ENCODE results near the gene CPLX3.

CPLX3 gene

GRCh38 chr15:74830868-74831267 is 4.4 kb downstream of the CPLX3 start:
- no peak for DNase-seq

DNA sequence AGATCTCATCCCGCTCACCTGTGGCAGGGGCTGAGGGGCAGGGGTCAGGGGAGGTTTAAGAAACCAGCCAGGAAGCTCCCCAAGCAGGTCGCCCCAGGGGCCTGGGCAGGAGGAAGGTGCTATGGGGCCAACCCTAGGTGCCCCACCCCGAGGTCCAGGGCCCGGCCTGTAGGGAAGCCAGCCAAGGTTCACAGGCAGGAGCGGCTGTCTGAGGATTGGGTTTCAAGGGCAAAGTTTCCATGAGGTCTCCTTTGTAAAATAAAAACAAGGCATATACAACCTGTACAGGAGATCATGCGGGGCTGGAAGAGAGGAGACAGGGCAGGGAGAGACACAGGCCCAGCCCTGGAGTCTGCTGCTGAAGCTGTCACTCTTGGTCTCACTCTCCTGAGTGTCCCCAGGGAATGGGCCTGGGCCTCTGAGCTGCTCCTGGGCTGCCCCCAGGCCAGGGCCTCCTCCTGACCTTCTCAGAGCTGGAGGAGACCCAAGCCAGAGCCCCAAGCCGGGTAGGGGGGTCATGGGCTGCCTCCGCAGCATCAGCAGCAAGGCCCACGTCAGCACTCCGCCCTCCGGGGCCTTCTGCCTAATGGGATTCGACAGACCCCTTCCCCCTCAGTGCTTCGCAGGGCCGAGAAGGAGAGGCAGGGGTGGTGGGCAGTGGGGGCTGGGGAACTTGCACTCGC is 5.5 kb downstream of the CPLX3 start:
- DNase-seq, result peak; percentile 90

- DNase-seq, result no peak
These were observed 6.4 kb downstream of the CPLX3 start for GRCh38 chr15:74832826-74833225.

DNA sequence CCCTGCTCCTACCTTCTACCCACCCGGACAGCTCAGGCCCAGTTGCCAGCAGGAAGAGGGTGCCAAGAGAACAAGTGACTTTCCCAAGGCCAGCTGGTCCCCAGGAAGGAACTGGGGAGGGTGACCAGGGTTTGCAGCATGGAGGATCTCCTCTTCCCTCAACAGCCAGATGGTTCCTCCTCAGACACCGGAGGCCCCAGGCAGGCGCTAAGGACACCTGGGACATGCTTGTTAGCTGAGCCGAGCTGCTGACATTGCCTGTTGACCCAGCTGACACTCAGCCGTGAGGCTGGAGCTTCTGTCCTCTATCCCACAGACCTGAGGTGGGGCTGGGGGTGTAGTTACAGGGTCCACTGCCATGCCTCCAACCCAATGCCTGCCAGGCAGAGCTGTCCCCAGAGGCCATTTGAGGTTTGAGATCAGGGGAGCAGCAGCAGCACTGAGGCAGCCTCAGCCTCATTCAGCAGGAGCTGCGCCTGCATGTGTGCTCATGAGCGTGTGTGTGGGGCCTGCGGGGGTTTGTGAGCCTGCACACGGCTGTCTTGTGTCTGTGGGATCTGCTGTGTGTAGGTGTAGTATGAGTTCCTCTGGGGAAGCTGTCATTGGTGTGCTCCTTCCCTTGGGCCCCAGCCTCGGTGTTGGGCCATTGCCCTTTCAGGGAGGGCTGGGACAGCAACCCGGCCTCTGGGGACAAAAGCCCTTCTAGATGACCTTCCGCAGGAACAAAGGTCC is 7.1 kb downstream of the CPLX3 start:
- peak; percentile 68 for DNase-seq

DNA sequence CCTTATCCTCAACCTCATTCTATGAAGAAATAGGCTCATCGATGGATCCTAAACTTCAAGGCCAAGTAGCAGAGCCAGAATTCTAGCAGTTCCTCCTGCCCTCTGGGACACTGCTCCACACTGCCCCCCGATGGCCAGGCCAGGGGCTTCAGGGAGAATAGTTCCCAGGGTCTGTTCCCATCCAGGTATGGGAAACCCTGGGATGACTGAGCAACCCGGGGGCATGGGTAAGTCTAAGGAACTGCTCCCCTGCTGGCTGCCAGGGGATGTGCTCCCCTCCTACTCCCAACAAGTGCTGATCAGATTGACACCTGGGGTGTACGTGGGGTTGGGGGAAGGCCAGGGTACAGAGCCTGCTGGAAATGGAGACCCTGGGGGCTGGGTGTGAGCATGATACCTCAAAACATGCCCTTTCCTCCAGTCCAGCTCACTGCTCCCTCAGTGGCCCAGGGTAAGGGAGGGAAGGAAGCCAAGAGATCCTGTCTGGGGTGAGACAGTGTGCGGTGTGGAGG is 8.9 kb downstream of the CPLX3 start:
- peak; percentile 56 for DNase-seq

GRCh38 chr15:74836846-74837245 is 10.4 kb downstream of the CPLX3 start:
- no peak for DNase-seq

DNA sequence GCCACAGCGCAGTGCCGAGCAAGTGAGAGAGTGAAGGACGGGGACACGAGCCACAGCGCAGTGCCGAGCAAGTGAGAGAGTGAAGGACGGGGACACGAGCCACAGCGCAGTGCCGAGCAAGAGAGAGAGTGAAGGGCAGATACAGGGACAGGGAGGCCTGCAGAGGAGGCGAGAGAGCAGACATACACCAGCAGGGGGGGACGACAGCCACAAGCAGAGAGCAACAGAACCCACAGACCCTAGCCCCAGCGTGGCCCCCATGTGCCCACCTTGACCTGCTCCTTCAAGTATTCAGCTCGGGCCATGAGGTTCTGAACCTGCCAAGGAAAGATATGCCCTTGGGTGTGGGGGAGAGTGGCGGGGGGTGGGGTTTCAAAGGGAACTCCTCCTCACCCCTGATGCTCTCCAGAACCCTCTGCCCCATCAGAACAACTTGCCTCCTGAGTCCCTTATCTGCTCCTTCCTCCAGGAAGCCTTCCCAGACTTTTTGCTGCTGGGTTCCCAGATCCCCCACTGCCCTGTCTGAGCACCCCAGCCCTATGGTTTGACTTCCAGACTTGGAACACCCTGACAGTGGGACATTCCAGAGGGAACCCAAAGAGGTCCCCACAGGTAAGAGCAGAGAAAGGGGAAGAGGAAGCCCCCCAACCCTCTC is 11.2 kb downstream of the CPLX3 start:
- no peak for DNase-seq

- DNase-seq, result no peak
These were observed 11.7 kb downstream of the CPLX3 start for GRCh38 chr15:74838137-74838516.

DNA sequence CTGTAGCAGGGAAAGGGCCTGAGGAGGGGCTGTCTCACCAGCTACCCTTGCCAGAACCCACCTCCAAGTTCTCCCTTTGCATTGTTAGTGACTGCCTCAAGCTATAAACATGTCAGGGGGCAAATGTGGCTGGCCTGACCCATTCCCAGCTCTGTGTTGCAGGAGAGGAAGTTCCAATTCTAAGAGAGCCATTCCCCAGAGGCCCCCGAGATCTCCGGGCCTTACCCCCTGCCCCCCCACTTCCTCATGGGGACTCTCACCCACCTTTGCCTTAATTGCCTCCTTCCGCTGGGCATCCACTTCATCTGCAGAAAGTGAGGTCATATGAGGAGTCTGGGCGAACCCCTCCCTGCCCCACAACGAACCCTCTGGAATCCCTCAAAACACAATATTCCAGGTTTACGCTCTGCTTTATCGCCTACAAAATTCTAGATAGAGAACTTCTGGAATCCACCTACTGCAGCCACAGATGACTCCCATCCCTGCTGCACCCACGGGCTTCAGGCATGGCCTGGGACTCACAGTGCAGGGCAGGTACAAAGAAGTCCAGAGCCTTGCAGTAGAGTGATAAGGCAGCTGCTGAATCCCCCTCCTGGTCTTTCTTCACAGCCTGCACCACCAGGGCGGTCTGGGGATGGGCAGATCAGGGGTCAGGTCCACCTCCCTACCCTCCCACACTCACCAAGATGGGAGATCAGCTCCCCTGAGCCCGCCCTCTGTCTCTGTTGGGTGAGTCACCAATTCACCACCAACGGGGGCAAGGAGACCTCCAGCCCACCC is 12.5 kb downstream of the CPLX3 start:
- no peak for DNase-seq

DNA sequence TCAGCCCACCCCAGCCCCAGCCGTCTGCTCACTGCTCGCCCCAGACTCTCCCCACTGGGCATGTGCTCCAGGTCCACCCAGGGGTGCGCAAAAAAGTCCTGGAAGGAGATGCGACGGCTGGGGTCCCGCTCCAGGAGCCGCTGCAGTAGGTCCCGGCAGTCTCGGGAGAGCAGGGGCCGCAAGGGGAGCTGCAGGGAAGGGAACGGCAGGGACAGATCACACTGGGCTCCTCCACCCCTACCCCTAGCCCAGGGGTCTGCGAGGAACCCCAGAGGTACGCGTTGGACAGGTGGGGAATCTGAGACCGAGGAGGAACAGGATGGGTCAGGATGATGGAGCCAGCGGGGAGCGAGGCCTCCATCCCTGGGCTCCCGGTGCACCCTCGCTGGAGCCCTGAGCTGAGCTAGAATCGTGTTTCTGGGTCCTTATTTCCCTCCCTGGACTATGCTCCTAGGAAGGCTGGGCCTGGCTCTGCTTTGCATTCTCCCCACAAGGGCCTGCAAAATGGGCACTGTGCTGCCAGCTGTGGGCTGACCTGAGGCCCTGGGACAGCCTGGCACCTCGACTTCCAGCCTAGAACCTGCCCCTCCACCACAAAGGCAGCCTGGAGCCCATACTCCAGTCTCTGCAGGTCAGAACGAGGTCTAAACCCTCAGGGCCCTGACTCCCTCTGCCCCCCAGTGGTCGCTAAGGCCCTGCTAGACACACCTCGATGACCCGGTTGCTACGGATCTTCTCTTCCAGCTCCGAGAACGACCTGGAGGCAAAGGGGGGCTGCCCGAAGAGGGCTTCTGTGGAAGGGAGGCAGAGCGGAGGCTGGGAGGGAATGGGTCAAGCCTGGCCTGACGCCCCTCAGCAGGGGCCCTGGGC is 13.3 kb downstream of the CPLX3 start:
- DNase-seq, result no peak

GRCh38 chr15:74840851-74841775 is 14.7 kb downstream of the CPLX3 start:
- no peak for DNase-seq

GRCh38 chr15:74841891-74842373 is 15.5 kb downstream of the CPLX3 start:
- DNase-seq, result no peak

GRCh38 chr15:74842581-74843444 is 16.4 kb downstream of the CPLX3 start, which contains the start of gene ULK3:
ULK3 (minus strand) TSS chr15:74843156; CDS start chr15:74843105, 51 bp downstream.
- peak; percentile 96 for DNase-seq

GRCh38 chr15:74843445-74843828 is 17.0 kb downstream of the CPLX3 start:
- no peak for DNase-seq

GRCh38 chr15:74843891-74844299 is 17.5 kb downstream of the CPLX3 start:
- DNase-seq, result no peak

DNA sequence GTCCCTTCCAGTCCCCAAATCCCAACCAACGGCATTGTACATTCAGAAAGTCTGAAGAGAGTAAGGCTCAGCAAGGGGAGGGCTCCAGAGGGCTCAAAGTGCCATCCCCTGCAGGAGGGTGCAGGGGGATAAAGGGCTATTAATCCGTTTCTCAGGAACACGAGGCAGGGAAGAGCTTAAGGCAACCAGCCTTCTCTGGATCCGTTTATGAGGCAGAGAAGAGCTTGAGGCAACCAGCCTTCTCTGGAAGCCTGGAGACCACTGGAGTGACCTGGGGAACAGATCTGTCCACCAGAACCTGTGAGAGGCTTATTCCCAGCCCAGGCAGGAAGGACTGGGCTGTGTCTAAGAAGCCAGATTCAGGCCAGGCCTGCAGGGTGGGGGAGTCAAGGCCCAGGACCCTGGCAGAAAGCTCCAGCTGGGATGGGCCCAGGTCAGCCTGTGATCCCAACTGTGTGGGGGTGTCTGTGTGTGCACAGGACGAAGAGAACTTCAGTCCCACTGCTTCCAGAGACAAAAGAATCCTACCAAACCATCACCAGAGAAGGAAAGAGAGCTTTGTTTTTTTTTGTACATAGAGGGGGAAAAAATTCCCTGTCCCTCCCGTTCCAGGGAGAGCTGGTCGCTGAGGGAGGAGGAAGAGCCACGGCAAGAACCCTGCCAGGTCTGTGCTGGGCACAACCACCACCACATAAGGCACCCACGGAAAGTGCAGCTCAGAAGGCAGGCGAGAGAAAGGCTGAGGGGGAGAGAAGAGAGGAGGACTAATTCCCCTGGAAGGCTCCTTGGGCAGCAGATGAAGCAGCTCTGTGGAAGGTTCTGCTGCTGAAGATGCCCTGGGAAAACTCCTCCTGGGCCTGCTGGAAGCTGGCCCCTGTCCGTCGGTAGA is 18.1 kb downstream of the CPLX3 start:
- DNase-seq, result no peak

DNA sequence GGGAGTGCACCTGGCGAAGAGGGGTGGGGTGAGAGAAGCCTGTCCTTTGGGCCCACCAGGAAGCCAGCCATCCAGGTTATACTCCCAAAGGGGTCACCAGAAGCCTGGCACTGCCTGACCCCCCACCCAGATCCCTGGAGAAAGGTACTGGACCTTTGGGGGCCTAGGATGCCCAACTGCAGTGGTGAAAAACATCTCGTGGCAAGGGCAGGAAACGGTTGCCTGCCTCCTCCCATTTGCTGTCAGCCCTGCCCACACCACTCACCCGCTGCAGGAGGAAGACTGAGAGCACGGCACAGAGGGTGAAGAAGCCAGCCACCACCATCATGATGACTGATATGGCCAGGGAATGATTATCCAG is 18.8 kb downstream of the CPLX3 start:
- no peak for DNase-seq

GRCh38 chr15:74845581-74845980 is 19.2 kb downstream of the CPLX3 start:
- DNase-seq, result no peak

GRCh38 chr15:74847432-74847831 is 21.0 kb downstream of the CPLX3 start:
- DNase-seq, result no peak
